HG02970 (cell line): ENCODE results near the gene FAM120AOS.
"Not testable (repeated sequence)": the region's sequence is repeated elsewhere in the genome, so short reads cannot be mapped to it uniquely, and the experiment has no call there.

Source experiments
- ATAC-seq: cut with Tn5 transposase; IDR thresholded peaks from one replicate; pipeline ENCODE4 v1.9.1; 2021; ENCODE audit warnings: mild to moderate bottlenecking, moderate library complexity, moderate number of reproducible peaks; ENCODE audit not compliant: unreplicated experiment, low FRiP score

The FAM120AOS gene

DNA sequence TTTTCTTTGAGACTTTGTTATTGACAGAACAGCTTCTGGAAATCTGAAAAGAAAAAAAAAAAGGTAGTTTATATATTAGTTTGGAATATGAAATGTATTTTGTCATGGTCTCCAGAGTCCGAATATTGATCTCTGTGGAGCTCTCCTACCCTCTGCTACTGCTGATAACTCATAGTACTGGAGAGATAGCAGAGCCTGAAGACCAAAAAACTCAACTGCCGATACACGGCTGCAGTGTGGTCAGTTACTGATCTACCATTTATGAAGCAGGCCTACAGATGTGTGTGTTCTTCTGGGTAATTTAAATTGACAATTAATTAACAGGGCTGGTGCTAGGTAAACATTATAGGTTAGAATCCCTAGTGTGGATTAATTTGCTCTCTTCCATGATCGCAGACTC lies 5.7 kb downstream of the FAM120AOS start:
- no peak for ATAC-seq

GRCh38 chr9:93446073-93446472 lies 7.3 kb downstream of the FAM120AOS start:
- no peak for ATAC-seq

GRCh38 chr9:93440896-93441580 lies 12.3 kb downstream of the FAM120AOS start:
- no peak for ATAC-seq

- not testable (repeated sequence) for ATAC-seq
Measured at GRCh38 chr9:93439301-93439700, 14.1 kb downstream of the FAM120AOS start.

- no peak for ATAC-seq
Measured at GRCh38 chr9:93437996-93438395, 15.4 kb downstream of the FAM120AOS start.

- ATAC-seq: no peak
Measured at GRCh38 chr9:93436655-93437407, 16.6 kb downstream of the FAM120AOS start.

- no peak for ATAC-seq
Measured at GRCh38 chr9:93436218-93436617, 17.2 kb downstream of the FAM120AOS start.

- ATAC-seq: no peak
Measured at GRCh38 chr9:93435386-93435785, 18.0 kb downstream of the FAM120AOS start.

GRCh38 chr9:93434056-93434455 lies 19.3 kb downstream of the FAM120AOS start:
- ATAC-seq: no peak

GRCh38 chr9:93432964-93433363 lies 20.4 kb downstream of the FAM120AOS start:
- no peak for ATAC-seq

DNA sequence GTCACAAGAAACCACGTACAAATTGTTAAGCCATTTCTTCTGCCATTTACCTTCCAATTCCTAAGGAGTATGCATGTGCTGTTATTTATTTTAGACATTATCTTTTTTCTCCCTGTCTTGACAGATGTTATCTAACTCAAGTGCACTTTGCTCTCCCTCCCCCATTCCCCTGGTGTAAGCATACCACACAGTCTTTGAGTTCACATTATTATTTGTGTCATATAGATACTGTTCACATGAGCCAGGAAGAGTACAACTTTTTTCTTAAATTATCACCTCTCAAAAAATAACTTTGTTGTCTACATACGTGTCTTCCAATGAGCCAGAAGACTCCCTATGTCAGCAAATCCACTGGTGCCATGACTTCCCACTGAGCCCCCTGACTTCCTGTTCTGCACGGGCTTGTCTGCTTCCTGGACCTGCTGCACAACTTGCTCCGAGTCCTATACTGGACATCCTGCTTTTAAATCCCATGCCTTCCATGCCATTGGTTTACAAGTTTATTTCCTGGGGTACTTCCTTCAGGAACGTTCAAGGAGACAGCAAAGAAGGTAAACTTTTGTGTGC lies 21.8 kb downstream of the FAM120AOS start:
- ATAC-seq: no peak

- no peak for ATAC-seq
Measured at GRCh38 chr9:93427655-93428379, 25.6 kb downstream of the FAM120AOS start.

GRCh38 chr9:93422977-93423616 lies 30.3 kb downstream of the FAM120AOS start:
- ATAC-seq: no peak

- no peak for ATAC-seq
Measured at GRCh38 chr9:93419023-93419422, 34.4 kb downstream of the FAM120AOS start.

DNA sequence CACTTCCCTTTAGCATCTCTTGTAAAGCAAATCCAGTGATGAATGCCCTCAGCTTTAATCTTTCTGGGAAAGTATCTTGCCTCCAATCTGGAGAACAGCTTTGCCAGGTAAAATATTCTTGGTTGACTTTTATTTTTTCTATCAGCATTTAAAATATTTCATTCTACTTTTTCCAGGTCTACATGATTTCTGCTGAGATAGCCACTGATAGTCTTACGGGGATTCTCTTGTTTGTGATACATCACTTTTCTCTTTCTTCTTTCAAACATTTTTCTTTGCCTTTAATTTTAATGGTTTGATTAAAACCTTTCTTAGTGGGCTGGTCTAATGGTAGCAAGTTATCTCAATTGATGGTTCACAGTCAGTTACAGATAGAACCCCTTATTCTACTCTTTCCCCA lies 35.8 kb downstream of the FAM120AOS start:
- no peak for ATAC-seq

- no peak for ATAC-seq
Measured at GRCh38 chr9:93416530-93417235, 36.7 kb downstream of the FAM120AOS start.

GRCh38 chr9:93415176-93415690 lies 38.1 kb downstream of the FAM120AOS start:
- no peak for ATAC-seq

- ATAC-seq: no peak
Measured at GRCh38 chr9:93413530-93413929, 39.9 kb downstream of the FAM120AOS start.

- no peak for ATAC-seq
Measured at GRCh38 chr9:93406371-93406770, 47.0 kb downstream of the FAM120AOS start.

GRCh38 chr9:93398471-93398870 lies 54.9 kb downstream of the FAM120AOS start:
- no peak for ATAC-seq
